Natural killer cell treated with Interleukin-12 subunit alpha and Interleukin-12 subunit beta and Interleukin-15 and Interleukin-18, amount 100 ng/mL, for 72 hours (primary cell): ENCODE data around the gene RXFP2. TPM values are rescaled to one million over a fixed set of nuclear protein-coding genes. Genes with fewer than 3 reads are reported as not detected.
A peak's percentile ranks its signal among the peaks of the same experiment; 100 is the strongest.

Experiments
- ATAC-seq, 2 donors: fragments of 150-1000 bp; cut with Tn5 transposase in 1 of 2; sonication (Bioruptor Pico), chemical (Tn5 transposase) in 1 of 2; 2 replicates each; pipeline ENCODE4 v1.10.0; 2021
- DNase-seq: peaks from one replicate; pipeline ENCODE4 v3.0.0; 2022; ENCODE audit warnings: low spot score
- H3K27ac Mint-ChIP-seq, 2 donors: 1 replicate in 1 of 2; 2 replicates in 1 of 2; pipeline ENCODE4 v1.8.0; 2022; ENCODE audit warnings: mixed read lengths in 2 of 2, mild to moderate bottlenecking in 1 of 2, moderate library complexity in 1 of 2
- H3K27me3 Mint-ChIP-seq, 2 donors: 1 replicate in 1 of 2; 2 replicates in 1 of 2; pipeline ENCODE4 v1.8.0; 2022; ENCODE audit warnings: mixed read lengths in 2 of 2
- H3K36me3 Mint-ChIP-seq: one replicate; pipeline ENCODE4 v1.8.0; 2022; ENCODE audit warnings: mixed read lengths
- H3K4me1 Mint-ChIP-seq, 2 donors: 1 replicate in 1 of 2; 2 replicates in 1 of 2; pipeline ENCODE4 v1.8.0; 2022; ENCODE audit warnings: low read depth in 2 of 2, mixed read lengths in 2 of 2, mild to moderate bottlenecking in 1 of 2
- H3K4me3 Mint-ChIP-seq: one replicate; pipeline ENCODE4 v1.8.0; 2022; ENCODE audit warnings: mixed read lengths
- H3K9me3 Mint-ChIP-seq: 2 replicates; pipeline ENCODE4 v1.8.0; 2022; ENCODE audit warnings: mixed read lengths
- total RNA-seq, 2 donors: library from RNA; stranded (reverse); gene quantifications; one replicate each; pipeline ENCODE4 v1.2.3, GENCODE V29; 2022

The RXFP2 gene
- not detected for total RNA-seq

- Mint-ChIP-seq H3K36me3 (no peaks in the 10 kb centered on the region), H3K9me3 (no peaks in the 10 kb centered on the region), H3K27ac (no peak within 1 kb of the TSS), H3K27me3 (peaks cover 15% of the 10 kb centered on the region in 2 donors), H3K4me3 (no peak within 1 kb of the TSS), H3K4me1 (peaks cover 3 to 5% of the 10 kb centered on the region in 2 donors)
- DNase-seq (no peak), ATAC-seq (no peak)
These were observed at the start of gene RXFP2 for GRCh38 chr13:31739226-31739625. RXFP2 (plus strand) TSS chr13:31739526; CDS start chr13:31739613, 87 bp downstream.

- H3K27me3 Mint-ChIP-seq, result peaks cover 12 to 47% of the 10 kb centered on the region in 2 donors
- no peak overlapping the region for H3K27ac Mint-ChIP-seq
- no peaks in the 10 kb centered on the region for H3K36me3 Mint-ChIP-seq
- ATAC-seq (no peak), DNase-seq (no peak)
- H3K9me3 Mint-ChIP-seq, result peaks cover 4% of the 10 kb centered on the region
- no peak overlapping the region for H3K4me3 Mint-ChIP-seq
- H3K4me1 Mint-ChIP-seq, result no peaks in the 10 kb centered on the region
These were observed 42.0 kb upstream of the RXFP2 start for GRCh38 chr13:31697290-31697689.

- ATAC-seq, result no peak
These were observed 39.7 kb upstream of the RXFP2 start for GRCh38 chr13:31699650-31700049.

GRCh38 chr13:31703780-31704179 lies 35.5 kb upstream of the RXFP2 start:
- H3K4me1 Mint-ChIP-seq, result no peaks in the 10 kb centered on the region
- DNase-seq, result no peak
- no peak overlapping the region for H3K4me3 Mint-ChIP-seq
- peaks cover 15 to 30% of the 10 kb centered on the region in 2 donors for H3K27me3 Mint-ChIP-seq
- H3K36me3 Mint-ChIP-seq, result peaks cover 5% of the 10 kb centered on the region
- ATAC-seq, result peak in 1 of 2 donors; percentile 65
- no peaks in the 10 kb centered on the region for H3K9me3 Mint-ChIP-seq
- H3K27ac Mint-ChIP-seq, result no peak overlapping the region

More at GRCh38 chr13:31699650-31700049, 39.7 kb upstream of the RXFP2 start:
- Mint-ChIP-seq H3K9me3 (no peaks in the 10 kb centered on the region), H3K27ac (no peak overlapping the region), H3K4me3 (no peak overlapping the region), H3K4me1 (no peaks in the 10 kb centered on the region), H3K27me3 (peaks cover 12 to 47% of the 10 kb centered on the region in 2 donors), H3K36me3 (no peaks in the 10 kb centered on the region)
- no peak for DNase-seq

- ATAC-seq, result no peak
- H3K4me1 Mint-ChIP-seq, result no peaks in the 10 kb centered on the region
- H3K4me3 Mint-ChIP-seq, result no peak overlapping the region
- peaks cover 12 to 25% of the 10 kb centered on the region in 2 donors for H3K27me3 Mint-ChIP-seq
- no peak overlapping the region for H3K27ac Mint-ChIP-seq
- H3K9me3 Mint-ChIP-seq, result no peaks in the 10 kb centered on the region
- peaks cover 5% of the 10 kb centered on the region for H3K36me3 Mint-ChIP-seq
- DNase-seq, result no peak
These were observed 33.2 kb upstream of the RXFP2 start for GRCh38 chr13:31706105-31706504.

GRCh38 chr13:31717583-31717982 lies 21.7 kb upstream of the RXFP2 start:
- Mint-ChIP-seq H3K4me1 (no peaks in the 10 kb centered on the region), H3K9me3 (peaks cover 3% of the 10 kb centered on the region), H3K4me3 (no peak overlapping the region), H3K27ac (no peak overlapping the region), H3K27me3 (peaks cover 35 to 64% of the 10 kb centered on the region in 2 donors), H3K36me3 (no peaks in the 10 kb centered on the region)
- no peak for ATAC-seq
- no peak for DNase-seq

GRCh38 chr13:31719214-31719613 lies 20.1 kb upstream of the RXFP2 start:
- no peak overlapping the region for H3K27ac Mint-ChIP-seq
- peaks cover 3% of the 10 kb centered on the region for H3K9me3 Mint-ChIP-seq
- no peaks in the 10 kb centered on the region for H3K36me3 Mint-ChIP-seq
- ATAC-seq (no peak), DNase-seq (no peak)
- H3K4me3 Mint-ChIP-seq, result no peak overlapping the region
- H3K27me3 Mint-ChIP-seq, result peaks cover 30 to 51% of the 10 kb centered on the region in 2 donors
- H3K4me1 Mint-ChIP-seq, result no peaks in the 10 kb centered on the region

GRCh38 chr13:31722673-31723072 lies 16.7 kb upstream of the RXFP2 start:
- no peak overlapping the region for H3K27ac Mint-ChIP-seq
- DNase-seq, result no peak
- ATAC-seq, result no peak
- H3K27me3 Mint-ChIP-seq, result peaks cover 29 to 40% of the 10 kb centered on the region in 2 donors
- H3K36me3 Mint-ChIP-seq, result no peaks in the 10 kb centered on the region
- no peaks in the 10 kb centered on the region for H3K4me1 Mint-ChIP-seq
- H3K4me3 Mint-ChIP-seq, result no peak overlapping the region
- peaks cover 3% of the 10 kb centered on the region for H3K9me3 Mint-ChIP-seq

- no peaks in the 10 kb centered on the region for H3K4me1 Mint-ChIP-seq
- peaks cover 24 to 39% of the 10 kb centered on the region in 2 donors for H3K27me3 Mint-ChIP-seq
- no peaks in the 10 kb centered on the region for H3K36me3 Mint-ChIP-seq
- H3K27ac Mint-ChIP-seq, result no peak overlapping the region
- ATAC-seq (no peak), DNase-seq (no peak)
- peaks cover 3% of the 10 kb centered on the region for H3K9me3 Mint-ChIP-seq
- H3K4me3 Mint-ChIP-seq, result no peak overlapping the region
These were observed 13.5 kb upstream of the RXFP2 start for GRCh38 chr13:31725841-31726240.

GRCh38 chr13:31731921-31732320 lies 7.4 kb upstream of the RXFP2 start:
- no peak for ATAC-seq
- Mint-ChIP-seq H3K4me1 (peaks cover 4% of the 10 kb centered on the region in 2 donors), H3K36me3 (no peaks in the 10 kb centered on the region), H3K9me3 (no peaks in the 10 kb centered on the region), H3K27ac (no peak overlapping the region), H3K4me3 (no peak overlapping the region), H3K27me3 (peaks cover 30 to 36% of the 10 kb centered on the region in 2 donors)
- DNase-seq, result no peak

GRCh38 chr13:31733066-31733465 lies 6.3 kb upstream of the RXFP2 start:
- Mint-ChIP-seq H3K27me3 (peaks cover 20 to 24% of the 10 kb centered on the region in 2 donors), H3K9me3 (no peaks in the 10 kb centered on the region), H3K4me3 (no peak overlapping the region), H3K4me1 (peaks cover 4% of the 10 kb centered on the region in 2 donors), H3K27ac (no peak overlapping the region), H3K36me3 (no peaks in the 10 kb centered on the region)
- no peak for ATAC-seq
- DNase-seq, result no peak

GRCh38 chr13:31733647-31734046 lies 5.7 kb upstream of the RXFP2 start:
- Mint-ChIP-seq H3K27ac (no peak overlapping the region), H3K36me3 (no peaks in the 10 kb centered on the region), H3K9me3 (no peaks in the 10 kb centered on the region), H3K4me1 (peaks cover 4% of the 10 kb centered on the region in 2 donors), H3K27me3 (peaks cover 19 to 23% of the 10 kb centered on the region in 2 donors), H3K4me3 (no peak overlapping the region)
- DNase-seq (no peak), ATAC-seq (no peak)

- Mint-ChIP-seq H3K4me3 (no peak overlapping the region), H3K27me3 (peaks cover 13 to 16% of the 10 kb centered on the region in 2 donors), H3K4me1 (peaks cover 3 to 5% of the 10 kb centered on the region in 2 donors), H3K36me3 (no peaks in the 10 kb centered on the region), H3K9me3 (no peaks in the 10 kb centered on the region), H3K27ac (no peak overlapping the region)
- peak; percentile 76 for DNase-seq
- peak; percentile 68 to 74 for ATAC-seq
These were observed 2.9 kb downstream of the RXFP2 start for GRCh38 chr13:31742097-31742734.

- H3K27ac Mint-ChIP-seq, result no peak overlapping the region
- ATAC-seq, result no peak
These were observed 8.0 kb downstream of the RXFP2 start for GRCh38 chr13:31747291-31747690.

GRCh38 chr13:31747966-31748365 lies 8.6 kb downstream of the RXFP2 start:
- Mint-ChIP-seq H3K36me3 (no peaks in the 10 kb centered on the region), H3K27ac (no peak overlapping the region), H3K9me3 (no peaks in the 10 kb centered on the region), H3K27me3 (peaks cover 28 to 32% of the 10 kb centered on the region in 2 donors), H3K4me1 (no peaks in the 10 kb centered on the region), H3K4me3 (no peak overlapping the region)
- no peak for ATAC-seq
- DNase-seq, result no peak

More at GRCh38 chr13:31747291-31747690, 8.0 kb downstream of the RXFP2 start:
- peaks cover under 1 to 2% of the 10 kb centered on the region in 2 donors for H3K4me1 Mint-ChIP-seq
- H3K36me3 Mint-ChIP-seq, result no peaks in the 10 kb centered on the region
- DNase-seq, result no peak
- H3K9me3 Mint-ChIP-seq, result no peaks in the 10 kb centered on the region
- no peak overlapping the region for H3K4me3 Mint-ChIP-seq
- peaks cover 28 to 34% of the 10 kb centered on the region in 2 donors for H3K27me3 Mint-ChIP-seq
